ENCODE measurements around the gene COL5A1. TPM values are rescaled to one million over a fixed set of nuclear protein-coding genes. Genes with fewer than 3 reads are reported as not detected.

COL5A1 gene
- polyA plus RNA-seq, 3 donors: 0.01 TPM; not detected in 2

- no peak for DNase-seq
- H3K4me3 Mint-ChIP-seq: no peak overlapping the region
- H3K27me3 Mint-ChIP-seq (ENCODE audit: low read depth in 3 of 3): peaks cover 1 to 16% (median 8%) of the 10 kb centered on the region in 3 donors
- peaks cover 2% of the 10 kb centered on the region for H3K4me1 Mint-ChIP-seq
- Histone ChIP-seq H3K4me3 (replicated peaks in 1 of 3; ENCODE audit: low read depth in 2 of 3, low read length in 3 of 3) (no peak overlapping the region), H3K27me3 (ENCODE audit: control insufficient read depth in 2 of 2, insufficient read depth in 2 of 2, low read length in 2 of 2) (no peaks in the 10 kb centered on the region), H2AFZ (ENCODE audit: insufficient read depth, low read depth, low read length, poor library complexity, severe bottlenecking) (no peak overlapping the region), H3K9ac (ENCODE audit: insufficient read depth, low read length, poor library complexity, severe bottlenecking) (no peak overlapping the region), H3K4me1 (ENCODE audit: control insufficient read depth in 1 of 2, insufficient read depth in 2 of 2, low read length in 2 of 2) (no peaks in the 10 kb centered on the region), H3K79me2 (ENCODE audit: insufficient read depth, low read length) (no peaks in the 10 kb centered on the region), H3K27ac (ENCODE audit: low read depth in 1 of 2, low read length in 2 of 2) (no peak overlapping the region), H4K20me1 (ENCODE audit: insufficient read depth, low read length) (no peaks in the 10 kb centered on the region), H3K4me2 (replicated peaks; ENCODE audit: extremely low read depth, low read length, poor library complexity, severe bottlenecking) (no peak overlapping the region), H3K9me3 (replicated peaks in 1 of 2; ENCODE audit: control insufficient read depth in 1 of 2, insufficient read depth in 1 of 2, low read length in 2 of 2) (peaks cover 5 to 8% of the 10 kb centered on the region in 2 donors), H3K36me3 (replicated peaks in 1 of 2; ENCODE audit: control insufficient read depth in 1 of 2, insufficient read depth in 2 of 2, low read length in 2 of 2) (no peaks in the 10 kb centered on the region)
- intact Hi-C loops (cut with micrococcal nuclease): no loop called here
- H3K36me3 Mint-ChIP-seq: no peaks in the 10 kb centered on the region
- no peak overlapping the region for H3K27ac Mint-ChIP-seq
- 96% methylated on average over 9 of the region's 11 CpGs for WGBS (ENCODE audit: insufficient coverage)
- peaks cover 2 to 8% (median 6%) of the 10 kb centered on the region in 7 donors for H3K9me3 Mint-ChIP-seq
- TF ChIP-seq, protein P1, sequence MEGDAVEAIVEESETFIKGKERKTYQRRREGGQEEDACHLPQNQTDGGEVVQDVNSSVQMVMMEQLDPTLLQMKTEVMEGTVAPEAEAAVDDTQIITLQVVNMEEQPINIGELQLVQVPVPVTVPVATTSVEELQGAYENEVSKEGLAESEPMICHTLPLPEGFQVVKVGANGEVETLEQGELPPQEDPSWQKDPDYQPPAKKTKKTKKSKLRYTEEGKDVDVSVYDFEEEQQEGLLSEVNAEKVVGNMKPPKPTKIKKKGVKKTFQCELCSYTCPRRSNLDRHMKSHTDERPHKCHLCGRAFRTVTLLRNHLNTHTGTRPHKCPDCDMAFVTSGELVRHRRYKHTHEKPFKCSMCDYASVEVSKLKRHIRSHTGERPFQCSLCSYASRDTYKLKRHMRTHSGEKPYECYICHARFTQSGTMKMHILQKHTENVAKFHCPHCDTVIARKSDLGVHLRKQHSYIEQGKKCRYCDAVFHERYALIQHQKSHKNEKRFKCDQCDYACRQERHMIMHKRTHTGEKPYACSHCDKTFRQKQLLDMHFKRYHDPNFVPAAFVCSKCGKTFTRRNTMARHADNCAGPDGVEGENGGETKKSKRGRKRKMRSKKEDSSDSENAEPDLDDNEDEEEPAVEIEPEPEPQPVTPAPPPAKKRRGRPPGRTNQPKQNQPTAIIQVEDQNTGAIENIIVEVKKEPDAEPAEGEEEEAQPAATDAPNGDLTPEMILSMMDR (IDR thresholded peaks at IDR 0.05): no peak
Measured at GRCh38 chr9:134670851-134671281, 29.3 kb downstream of the COL5A1 start.

GRCh38 chr9:134671341-134672113, 29.9 kb downstream of the COL5A1 start:
- Histone ChIP-seq H3K4me1 (ENCODE audit: control insufficient read depth in 1 of 2, insufficient read depth in 2 of 2, low read length in 2 of 2) (no peaks in the 10 kb centered on the region), H3K27ac (ENCODE audit: low read depth in 1 of 2, low read length in 2 of 2) (no peak overlapping the region), H2AFZ (ENCODE audit: insufficient read depth, low read depth, low read length, poor library complexity, severe bottlenecking) (no peak overlapping the region), H3K9me3 (replicated peaks in 1 of 2; ENCODE audit: control insufficient read depth in 1 of 2, insufficient read depth in 1 of 2, low read length in 2 of 2) (peaks cover 9% of the 10 kb centered on the region in 2 donors), H3K9ac (ENCODE audit: insufficient read depth, low read length, poor library complexity, severe bottlenecking) (no peak overlapping the region), H3K36me3 (replicated peaks in 1 of 2; ENCODE audit: control insufficient read depth in 1 of 2, insufficient read depth in 2 of 2, low read length in 2 of 2) (no peaks in the 10 kb centered on the region), H4K20me1 (ENCODE audit: insufficient read depth, low read length) (no peaks in the 10 kb centered on the region), H3K4me2 (replicated peaks; ENCODE audit: extremely low read depth, low read length, poor library complexity, severe bottlenecking) (no peak overlapping the region), H3K79me2 (ENCODE audit: insufficient read depth, low read length) (no peaks in the 10 kb centered on the region), H3K27me3 (ENCODE audit: control insufficient read depth in 2 of 2, insufficient read depth in 2 of 2, low read length in 2 of 2) (no peaks in the 10 kb centered on the region), H3K4me3 (replicated peaks in 1 of 3; ENCODE audit: low read depth in 2 of 3, low read length in 3 of 3) (no peak overlapping the region)
- Mint-ChIP-seq H3K27ac (no peak overlapping the region), H3K27me3 (ENCODE audit: low read depth in 3 of 3) (peaks cover 1 to 13% (median 8%) of the 10 kb centered on the region in 3 donors), H3K4me3 (no peak overlapping the region), H3K4me1 (peaks cover 2% of the 10 kb centered on the region), H3K36me3 (no peaks in the 10 kb centered on the region), H3K9me3 (peaks cover 2 to 10% (median 8%) of the 10 kb centered on the region in 7 donors)
- no peak for DNase-seq
- intact Hi-C loops (cut with micrococcal nuclease): no loop called here
- TF ChIP-seq, protein P1 (IDR thresholded peaks at IDR 0.05): no peak
- WGBS (ENCODE audit: insufficient coverage): 98% methylated on average over 9 of the region's 15 CpGs

Measured in CD14-positive monocyte (primary cell).